Measurements from ENCODE around the gene METTL13. TPM values are rescaled to one million over a fixed set of nuclear protein-coding genes. Genes with fewer than 3 reads are reported as not detected.
A peak's percentile ranks its signal among the peaks of the same experiment; 100 is the strongest.

The METTL13 gene
- total and polyA plus RNA-seq, 2 of the 8 experiments (the other 6 are each of a cell fraction or from before 2014, with no cell fraction given) = 38.1 to 66.3 TPM

DNA sequence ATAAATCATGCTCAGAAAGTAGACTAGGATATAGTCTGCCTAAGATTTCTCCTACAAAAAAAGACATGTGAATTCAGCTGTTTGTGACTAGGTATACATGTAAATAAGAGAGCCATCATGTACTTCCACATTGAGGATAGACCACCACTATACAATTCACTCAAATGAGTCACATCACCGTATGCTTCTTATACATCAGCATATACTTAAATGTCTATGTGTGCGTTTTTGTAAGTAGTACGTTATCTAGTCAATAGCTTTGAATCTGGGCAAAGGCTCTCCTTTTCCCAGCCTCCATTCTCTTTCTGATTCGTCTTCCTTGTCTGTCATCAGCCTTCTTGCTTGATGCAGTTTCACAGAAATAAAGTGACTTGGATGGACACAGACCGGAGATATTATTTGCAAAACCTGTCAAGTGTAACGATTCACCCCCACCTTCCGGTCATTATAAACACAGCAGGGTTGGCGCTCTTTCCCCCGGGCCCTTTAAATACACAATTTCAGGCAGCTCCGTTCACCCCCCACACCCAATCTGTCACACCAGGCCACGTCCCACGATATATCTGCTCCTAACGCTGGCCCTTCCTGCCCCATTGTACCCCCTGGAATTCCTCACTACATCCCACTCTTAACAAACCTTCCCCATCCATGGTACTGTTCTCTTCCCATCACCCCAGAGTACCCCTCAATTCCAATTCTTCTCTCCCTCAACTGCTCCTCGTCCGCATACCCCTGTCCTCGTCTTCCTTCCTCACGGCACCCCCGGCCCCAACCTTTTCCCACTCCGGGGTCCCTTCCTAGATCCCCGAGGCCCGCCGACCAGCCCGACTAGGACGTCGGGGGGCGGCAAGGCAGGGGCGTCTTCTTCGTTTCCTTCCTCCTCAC is 40.2 kb upstream of the METTL13 start (continued):
- TF ChIP-seq E2F6 (IDR thresholded peaks at IDR 0.05) (no peak), CTCF (IDR thresholded peaks at IDR 0.05; ENCODE audit: control extremely low read depth in 1 of 3, insufficient read depth in 1 of 3, low read depth in 1 of 3, low read length in 3 of 3) (peak in 1 of 3 experiments; percentile 14; a peak in 1 of 4 replicates), PHF8 (conservative IDR thresholded peaks at IDR 0.05; ENCODE audit: low read depth, low read length) (no peak), YY1 (IDR thresholded peaks at IDR 0.05; ENCODE audit: low read depth, low read length) (no peak), SIRT6 (IDR thresholded peaks at IDR 0.05; ENCODE audit: low read length) (no peak), SAP30 (IDR thresholded peaks at IDR 0.05; ENCODE audit: insufficient read depth, insufficient replicate concordance, low read length) (peak; percentile 57), RAD21 (IDR thresholded peaks at IDR 0.05 in 1 of 2, conservative IDR thresholded peaks at IDR 0.05 in 1 of 2; ENCODE audit: low read depth in 2 of 2, low read length in 2 of 2) (peak; percentile 34 to 36), POLR2A (IDR thresholded peaks at IDR 0.05; ENCODE audit: control extremely low read depth in 1 of 2, low read depth in 2 of 2, low read length in 2 of 2) (no peak), HDAC2 (IDR thresholded peaks at IDR 0.05; ENCODE audit: borderline replicate concordance in 1 of 2, low read depth in 2 of 2, low read length in 2 of 2) (0 out of 4 replicates have a peak, but pooled peaks of 1 of the 2 experiments have one; percentile 28), EZH2 (IDR thresholded peaks at IDR 0.05; ENCODE audit: low read depth, low read length, severe bottlenecking) (no peak), RBBP5 (IDR thresholded peaks at IDR 0.05; ENCODE audit: borderline replicate concordance, low read depth, low read length) (no peak), SRF (IDR thresholded peaks at IDR 0.05; ENCODE audit: low read depth, low read length) (no peak), POLR2AphosphoS5 (IDR thresholded peaks at IDR 0.05; ENCODE audit: low read depth, low read length) (no peak), RNF2 (IDR thresholded peaks at IDR 0.05; ENCODE audit: borderline replicate concordance, low read depth, low read length, missing control alignments, poor library complexity, severe bottlenecking) (no peak), ASH2L (IDR thresholded peaks at IDR 0.05; ENCODE audit: low read length) (no peak), MAX (IDR thresholded peaks at IDR 0.05) (no peak), CBX5 (IDR thresholded peaks at IDR 0.05; ENCODE audit: low read depth, low read length) (no peak)
- TF ChIP-seq, protein P1, sequence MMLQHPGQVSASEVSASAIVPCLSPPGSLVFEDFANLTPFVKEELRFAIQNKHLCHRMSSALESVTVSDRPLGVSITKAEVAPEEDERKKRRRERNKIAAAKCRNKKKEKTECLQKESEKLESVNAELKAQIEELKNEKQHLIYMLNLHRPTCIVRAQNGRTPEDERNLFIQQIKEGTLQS (IDR thresholded peaks at IDR 0.05; ENCODE audit: insufficient read depth, low read depth, low read length) = no peak
